ENCODE measurements around the gene SDE2.
"Not testable (repeated sequence)": the region's sequence is repeated elsewhere in the genome, so short reads cannot be mapped to it uniquely, and the experiment has no call there.

SDE2 gene

GRCh38 chr1:225941942-225942222, 57.3 kb downstream of the SDE2 start:
- DNase-seq (ENCODE audit: low spot score), result no peak

- DNase-seq (ENCODE audit: low spot score), result no peak
Observed at GRCh38 chr1:225941187-225941941, 57.8 kb downstream of the SDE2 start, which contains the start of gene LEFTY2. TSS of gene LEFTY2 (minus strand) at chr1:225941220. CDS start at chr1:225941140, 80 bp downstream.

DNA sequence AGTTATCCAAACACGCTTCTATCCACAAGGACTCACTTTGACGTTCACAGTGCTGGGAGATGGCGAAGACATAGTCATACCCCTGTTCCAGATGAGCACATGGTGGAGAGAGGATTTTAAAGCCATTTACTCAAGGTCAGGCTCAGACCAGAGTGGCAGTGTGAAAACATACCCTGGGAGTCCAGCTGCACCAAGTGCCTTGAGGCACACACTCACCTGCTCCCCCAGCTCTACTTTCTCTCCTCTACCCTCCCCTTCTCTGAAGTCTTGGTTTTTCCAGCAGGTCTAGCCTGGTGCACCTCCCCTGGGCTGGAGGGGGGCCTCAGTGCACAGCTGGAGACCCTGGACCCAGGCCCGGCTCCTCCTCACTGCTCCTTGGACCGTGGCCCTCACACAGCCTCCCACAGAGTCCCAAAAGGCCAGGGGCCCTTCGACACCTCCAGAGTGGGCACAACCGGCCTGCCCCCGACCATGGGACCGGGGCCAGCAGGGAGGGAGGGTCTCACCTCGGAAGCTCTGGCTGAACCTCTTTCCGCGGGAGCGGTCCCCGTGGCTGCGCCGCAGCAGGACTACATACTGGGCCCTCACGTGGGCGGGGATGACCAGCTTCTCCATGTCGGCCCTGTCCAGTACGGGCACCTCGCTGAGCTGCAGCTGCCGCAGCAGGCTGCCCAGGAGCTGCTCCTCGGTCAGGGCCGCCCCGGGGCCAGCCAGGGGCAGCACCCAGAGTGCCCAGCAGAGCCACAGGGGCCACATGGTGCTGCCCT, 58.6 kb downstream of the SDE2 start:
- DNase-seq (ENCODE audit: low spot score), result no peak

DNA sequence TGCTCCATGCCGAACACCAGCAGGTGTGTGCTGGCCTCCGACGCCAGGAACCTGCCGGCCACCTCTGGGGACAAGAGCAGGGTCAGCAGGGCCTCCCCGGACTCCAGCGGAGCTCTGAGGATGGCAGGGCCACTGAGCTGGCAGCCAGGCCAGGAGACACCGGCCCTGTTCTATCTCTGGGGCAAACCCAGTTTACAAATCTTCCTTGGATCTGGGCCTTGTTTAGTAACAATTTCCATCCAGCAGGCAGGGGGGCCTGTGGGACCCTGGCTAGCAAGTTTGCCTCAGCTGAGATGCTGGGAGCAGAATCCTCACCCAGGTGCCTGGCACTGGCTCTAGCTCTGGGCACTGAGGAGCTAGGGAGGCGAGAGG, 59.2 kb downstream of the SDE2 start:
- DNase-seq (ENCODE audit: low spot score), result not testable (repeated sequence)

DNA sequence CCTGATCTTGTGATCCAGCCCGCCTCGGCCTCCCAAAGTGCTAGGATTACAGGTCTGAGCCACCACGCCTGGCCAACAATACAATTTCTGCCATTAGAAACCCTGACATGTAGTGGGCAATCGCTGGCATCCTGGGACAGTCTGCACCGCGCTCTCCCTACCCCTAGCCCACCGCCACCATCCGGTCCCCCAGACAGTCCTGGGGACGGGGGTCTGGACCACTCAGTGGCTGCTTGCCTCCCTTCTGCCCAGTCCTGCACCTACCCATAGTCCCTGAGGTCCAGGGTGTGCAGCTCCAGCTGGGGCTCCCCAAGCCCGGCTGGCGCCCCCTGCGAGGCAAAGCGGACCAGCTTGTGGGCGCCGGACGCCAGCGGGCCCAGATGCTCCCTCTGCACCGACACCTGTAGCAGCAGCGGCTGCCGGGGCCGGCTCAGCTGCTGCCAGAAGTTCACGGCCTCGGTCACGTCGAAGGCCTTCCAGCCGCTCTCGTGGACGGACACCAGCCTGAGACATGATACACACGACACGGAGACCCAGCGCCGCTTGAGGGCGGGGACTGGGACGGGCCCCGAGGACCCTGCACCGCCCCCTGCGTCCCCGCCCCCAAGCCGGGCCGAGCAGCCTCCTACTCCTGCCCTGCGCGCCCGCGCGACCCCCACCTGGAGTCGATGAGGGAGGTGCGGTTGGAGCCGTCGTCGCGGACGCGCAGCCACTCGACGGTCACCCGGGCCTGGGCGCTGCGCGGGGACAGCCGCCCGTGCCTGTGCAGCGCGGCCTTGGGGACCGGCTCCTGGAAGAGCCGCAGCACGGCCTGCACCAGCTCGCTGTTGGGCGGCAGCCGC, 59.8 kb downstream of the SDE2 start:
- DNase-seq (ENCODE audit: low spot score), result not testable (repeated sequence)

DNA sequence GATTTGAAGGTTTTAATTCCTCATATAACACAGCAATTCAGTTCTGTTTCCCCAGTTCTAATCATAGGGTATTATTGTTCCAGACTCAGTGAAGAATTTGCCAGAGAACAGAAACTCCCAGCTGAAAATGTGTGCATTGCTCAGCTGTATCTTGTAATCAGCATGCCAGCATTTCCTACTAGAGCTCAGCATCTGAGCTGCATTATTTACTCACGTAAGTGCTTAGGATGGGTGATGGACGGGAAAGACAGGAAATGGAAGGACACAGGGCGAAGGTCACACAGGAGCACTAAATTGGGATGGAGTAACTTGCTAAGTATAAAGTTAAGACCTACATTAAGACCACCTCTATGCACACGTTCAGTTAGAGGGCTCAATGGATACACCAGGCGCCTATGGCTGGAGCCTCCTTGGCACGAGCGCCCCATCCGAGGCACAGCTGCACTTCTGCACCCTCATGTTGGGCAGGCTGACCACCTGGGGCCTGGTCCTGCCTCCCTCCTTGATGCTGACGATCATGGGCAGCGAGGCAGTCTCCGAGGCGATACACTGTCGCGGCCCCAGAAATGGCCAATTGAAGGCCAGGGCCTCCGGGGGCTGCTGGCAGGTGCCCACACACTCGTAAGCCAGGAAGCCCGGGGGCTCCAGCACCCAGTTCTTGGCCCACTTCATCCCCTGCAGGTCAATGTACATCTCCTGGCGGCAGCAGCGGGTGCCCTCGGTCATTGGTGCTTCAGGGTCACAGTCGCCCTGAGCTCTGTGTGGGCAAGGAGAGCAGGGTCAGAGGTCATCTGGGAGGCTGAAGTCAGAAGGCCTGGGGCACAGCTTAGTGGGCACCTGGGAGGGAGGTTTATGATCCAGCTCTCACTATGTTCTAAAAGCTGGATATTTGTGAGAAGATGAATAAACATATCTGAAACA, 61.8 kb downstream of the SDE2 start:
- DNase-seq (ENCODE audit: low spot score), result no peak

- no peak for DNase-seq (ENCODE audit: low spot score)
Observed at GRCh38 chr1:225936523-225936922, 62.6 kb downstream of the SDE2 start.

DNA sequence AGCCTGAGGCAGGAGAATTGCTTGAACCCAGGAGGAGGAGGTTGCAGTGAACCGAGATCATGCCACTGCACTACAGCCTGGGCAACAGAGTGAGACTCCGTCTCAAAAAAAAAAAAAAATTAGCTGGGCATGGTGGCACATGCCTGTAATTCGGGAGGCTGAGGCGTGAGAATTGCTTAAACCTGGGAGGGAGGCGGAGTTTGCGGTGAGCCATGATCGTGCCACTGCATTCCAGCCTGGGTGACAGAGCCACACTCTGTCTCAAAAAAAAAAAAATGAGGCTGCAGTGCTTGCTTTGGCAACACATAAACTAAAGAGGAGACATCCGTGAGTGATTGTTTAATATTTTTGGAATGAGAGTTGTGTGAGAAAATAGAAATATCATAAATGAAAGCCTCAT, 63.1 kb downstream of the SDE2 start:
- not testable (repeated sequence) for DNase-seq (ENCODE audit: low spot score)

DNA sequence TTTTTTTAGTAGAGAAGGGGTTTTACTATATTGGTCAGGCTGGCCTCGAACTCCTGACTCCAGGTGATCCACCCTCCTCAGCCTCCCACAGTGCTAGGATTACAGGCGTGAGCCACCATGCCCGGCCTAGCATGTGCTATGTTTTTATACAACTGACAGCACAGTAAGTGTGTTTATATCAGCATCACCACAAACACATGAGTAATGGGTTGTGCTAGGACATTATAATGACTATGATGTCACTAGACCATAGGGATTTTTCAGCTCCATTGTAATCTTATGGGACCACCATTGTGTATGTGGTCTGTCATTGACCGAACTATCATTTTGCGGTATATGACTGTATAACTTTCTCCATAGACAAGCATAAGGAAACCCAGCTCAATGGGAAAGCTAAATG, 64.4 kb downstream of the SDE2 start:
- no peak for DNase-seq (ENCODE audit: low spot score)

- no peak for DNase-seq (ENCODE audit: low spot score)
Observed at GRCh38 chr1:225933072-225933471, 66.1 kb downstream of the SDE2 start.

Measured in hematopoietic multipotent progenitor cell treated with erythropoietin and hydrocortisone succinate and interleukin-3 and kit ligand, for 17 days (in vitro differentiated cells).